Mononuclear cell (primary cell): ENCODE measurements around the gene SMYD1. TPM values are rescaled to one million over a fixed set of nuclear protein-coding genes. Genes with fewer than 3 reads are reported as not detected.

Source experiments
- H3K27me3 ChIP-seq: 2 replicates; pipeline ENCODE4 v1.6.0; 2011; ENCODE audit warnings: low read length, control low read depth; ENCODE audit not compliant: insufficient read depth
- H3K4me1 ChIP-seq: 2 replicates; pipeline ENCODE4 v1.5.1; 2011; ENCODE audit warnings: mild to moderate bottlenecking, low read length, control low read depth; ENCODE audit not compliant: insufficient read depth
- H3K4me3 ChIP-seq: 2 replicates; pipeline ENCODE4 v1.5.1; 2011; ENCODE audit warnings: mild to moderate bottlenecking, low read length, moderate library complexity
- H3K9me3 ChIP-seq: 2 replicates; pipeline ENCODE4 v1.5.1; 2011; ENCODE audit warnings: low read depth, mild to moderate bottlenecking, control low read depth, low read length
- total RNA-seq: library from RNA; depleted of rRNA; stranded (reverse); fragments of >200 nt; gene quantifications from one replicate; pipeline ENCODE4 v1.2.3, GENCODE V29; 2012

SMYD1 gene
- total RNA-seq, 1 donor: under 0.01 TPM

DNA sequence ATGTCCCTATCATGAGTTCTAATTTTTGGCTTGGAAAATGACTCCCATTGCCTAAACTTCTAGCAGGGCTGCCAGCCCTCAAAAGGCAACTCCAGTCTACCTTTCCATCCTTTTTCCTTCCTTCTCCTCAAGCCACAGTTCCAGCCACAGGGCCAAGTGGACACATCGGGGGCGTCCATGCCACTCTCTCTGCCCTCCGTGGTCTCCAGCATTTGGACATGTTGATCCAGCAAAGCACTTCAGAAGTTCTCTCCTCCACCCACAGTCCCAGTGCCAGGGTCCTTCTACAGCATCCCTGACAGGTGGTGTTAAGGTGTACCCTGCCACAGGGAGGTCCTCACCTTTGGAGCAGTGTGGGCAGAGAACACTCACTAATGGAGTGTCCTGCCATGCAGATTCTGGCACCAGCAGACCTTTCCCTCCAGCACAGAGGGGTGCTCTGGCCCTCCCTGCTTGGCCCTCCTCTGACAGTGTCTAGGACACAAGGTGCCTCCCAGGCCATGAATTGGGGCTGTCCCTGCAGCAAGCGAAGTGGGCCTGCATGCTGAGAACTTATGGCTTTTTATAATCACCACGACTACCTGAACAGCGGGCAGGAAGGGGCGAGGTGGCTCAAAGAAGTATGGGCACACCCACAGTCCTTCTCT is 61.8 kb downstream of the SMYD1 start:
- no peak overlapping the region for H3K4me3 ChIP-seq
- H3K27me3 ChIP-seq: no peaks in the 10 kb centered on the region
- H3K4me1 ChIP-seq: no peaks in the 10 kb centered on the region
- no peaks in the 10 kb centered on the region for H3K9me3 ChIP-seq

DNA sequence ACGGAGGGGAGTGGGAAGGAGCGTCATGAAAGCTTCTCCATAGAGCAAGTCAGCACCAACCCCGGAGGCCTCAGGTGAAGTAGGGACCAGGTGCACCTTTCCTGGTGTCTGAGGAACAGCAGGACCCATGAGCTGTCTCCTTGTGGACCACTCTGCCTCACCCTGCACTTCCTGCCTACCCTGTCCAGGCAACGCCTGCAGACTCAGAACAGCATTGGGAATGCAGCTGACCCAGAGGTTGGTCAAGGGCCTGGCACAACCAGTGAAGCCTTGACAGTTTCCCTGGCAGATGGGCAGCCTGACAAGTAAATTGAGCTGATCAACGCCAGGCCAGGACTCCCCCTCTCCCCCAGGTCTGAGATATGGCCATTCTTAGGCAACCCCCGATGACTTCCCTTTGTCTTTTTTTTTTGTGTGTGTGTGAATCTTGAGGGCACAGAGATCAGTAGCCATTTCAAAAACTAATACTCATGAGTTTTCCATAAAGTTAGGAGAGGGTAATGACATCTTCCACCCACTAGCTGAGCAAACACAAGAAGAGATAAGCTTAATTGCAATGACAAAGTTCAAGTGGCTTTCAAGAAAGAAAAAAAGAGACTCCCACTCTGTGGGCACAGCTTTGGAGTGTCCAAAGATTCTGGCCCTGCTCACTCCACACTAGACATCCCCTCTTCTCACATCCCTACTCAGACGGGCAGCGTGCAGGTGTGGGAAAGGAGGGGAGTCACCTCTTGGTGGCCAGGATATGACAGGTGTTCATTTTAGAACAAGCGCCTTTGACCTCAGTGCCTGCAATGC is 63.8 kb downstream of the SMYD1 start:
- Histone ChIP-seq H3K27me3 (peaks cover 6% of the 10 kb centered on the region), H3K9me3 (no peaks in the 10 kb centered on the region)

DNA sequence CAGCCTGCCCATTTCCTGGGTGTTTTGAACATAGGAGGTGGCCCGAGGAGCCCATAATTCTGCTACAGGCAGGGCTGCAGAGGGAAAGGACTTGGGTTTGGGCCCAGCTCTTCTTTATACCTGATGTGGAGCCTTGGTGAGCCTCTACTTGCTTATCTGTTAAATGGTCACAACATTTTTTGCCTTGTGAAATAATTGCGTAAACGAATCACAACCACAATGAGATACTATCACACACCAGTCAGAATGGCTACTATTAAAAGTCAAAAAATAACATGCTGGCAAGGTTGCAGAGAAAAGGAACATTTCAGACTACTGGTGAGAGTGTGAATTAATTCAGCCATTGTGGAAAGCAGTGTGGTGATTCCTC is 64.4 kb downstream of the SMYD1 start:
- Histone ChIP-seq H3K4me1 (no peaks in the 10 kb centered on the region), H3K9me3 (no peaks in the 10 kb centered on the region), H3K4me3 (no peak overlapping the region), H3K27me3 (peaks cover 9% of the 10 kb centered on the region)

More for the DNA sequence above, 63.8 kb downstream of the SMYD1 start:
- H3K4me3 ChIP-seq: no peak overlapping the region
- no peaks in the 10 kb centered on the region for H3K4me1 ChIP-seq

DNA sequence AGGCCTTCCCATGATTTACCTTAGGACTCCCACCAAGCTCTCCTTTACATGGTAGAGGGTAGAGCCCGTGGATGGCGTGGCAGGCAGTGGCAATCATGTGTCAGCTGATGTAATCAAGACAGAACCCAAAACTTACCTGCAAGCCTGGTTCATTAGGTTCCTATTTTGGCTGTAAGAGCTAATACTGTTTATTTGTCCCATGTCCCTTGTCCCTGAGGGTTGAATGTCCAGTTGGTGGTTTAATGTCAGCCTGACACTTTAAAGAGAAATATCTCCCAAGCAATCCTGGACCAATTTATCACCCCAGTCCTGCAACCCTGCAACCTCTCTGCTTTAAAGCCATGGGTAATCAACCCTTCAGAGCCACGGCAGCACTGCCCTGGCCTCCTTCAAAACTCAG is 66.2 kb downstream of the SMYD1 start:
- Histone ChIP-seq H3K4me1 (no peaks in the 10 kb centered on the region), H3K9me3 (no peaks in the 10 kb centered on the region), H3K27me3 (peaks cover 9% of the 10 kb centered on the region), H3K4me3 (no peak overlapping the region)

DNA sequence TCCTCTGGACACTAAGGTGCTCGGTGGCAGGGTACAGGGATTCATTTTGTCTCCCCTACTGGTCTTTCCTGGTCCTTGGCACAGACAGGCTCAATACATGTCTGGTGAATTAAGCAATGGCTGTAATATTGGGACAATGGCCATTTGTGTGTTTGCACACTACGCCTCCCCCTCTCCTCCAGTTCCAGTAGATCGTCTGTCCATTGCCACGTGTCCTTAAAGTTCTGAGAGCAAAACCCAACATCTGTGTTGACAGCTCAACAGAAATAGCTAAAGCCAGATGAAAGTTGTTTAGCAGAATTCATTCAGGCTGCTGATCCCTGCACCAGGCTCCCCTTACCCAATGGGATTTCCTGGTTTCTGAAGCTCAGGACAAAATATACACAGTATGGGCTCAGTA is 69.2 kb downstream of the SMYD1 start:
- Histone ChIP-seq H3K27me3 (peaks cover 12% of the 10 kb centered on the region), H3K4me1 (no peaks in the 10 kb centered on the region), H3K4me3 (no peak overlapping the region), H3K9me3 (no peaks in the 10 kb centered on the region)

DNA sequence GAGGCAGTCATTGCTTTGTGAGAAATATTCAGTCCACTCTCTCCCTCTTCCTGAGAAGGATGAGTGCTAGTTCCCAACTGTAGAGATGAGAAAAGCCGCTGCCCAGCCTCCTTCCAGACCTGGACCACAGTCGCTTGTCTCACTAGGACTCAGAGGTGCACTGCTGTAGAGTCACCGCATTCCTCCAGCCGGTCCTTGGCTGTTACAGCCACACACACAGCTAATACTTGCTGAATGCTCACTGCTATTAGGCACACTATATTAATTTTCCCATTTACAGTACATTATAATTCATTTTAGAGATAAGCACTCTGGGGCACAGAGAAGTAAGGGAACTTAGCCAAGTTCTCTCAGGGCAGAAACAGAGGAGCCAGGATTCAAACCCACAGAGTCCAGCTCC is 70.2 kb downstream of the SMYD1 start:
- Histone ChIP-seq H3K4me3 (no peak overlapping the region), H3K4me1 (no peaks in the 10 kb centered on the region), H3K27me3 (peaks cover 16% of the 10 kb centered on the region), H3K9me3 (no peaks in the 10 kb centered on the region)

DNA sequence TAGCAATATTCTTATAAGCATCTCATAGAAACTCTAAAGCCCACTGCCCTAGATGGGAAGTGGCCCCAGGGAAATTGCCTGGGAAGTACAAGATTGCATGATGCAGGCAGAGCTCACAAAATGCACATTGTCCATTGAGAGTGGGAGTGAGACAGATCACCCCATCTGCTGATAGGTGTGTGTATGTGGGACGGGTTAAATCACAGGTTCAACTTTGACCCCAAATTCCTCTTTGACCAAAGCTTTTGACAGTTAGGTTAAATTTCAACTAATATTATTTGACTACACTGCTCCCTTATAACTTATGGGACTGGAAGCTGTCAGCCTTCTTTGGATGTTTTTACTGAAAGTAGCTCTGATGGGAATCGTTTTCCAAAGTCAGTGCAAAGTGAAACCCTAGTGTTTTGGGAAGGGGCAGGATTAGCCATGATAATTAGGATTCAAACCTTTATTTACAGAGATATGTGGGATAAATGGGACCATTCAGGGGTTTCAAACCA is 71.6 kb downstream of the SMYD1 start:
- Histone ChIP-seq H3K4me3 (no peak overlapping the region), H3K4me1 (no peaks in the 10 kb centered on the region), H3K27me3 (peaks cover 18% of the 10 kb centered on the region), H3K9me3 (no peaks in the 10 kb centered on the region)

DNA sequence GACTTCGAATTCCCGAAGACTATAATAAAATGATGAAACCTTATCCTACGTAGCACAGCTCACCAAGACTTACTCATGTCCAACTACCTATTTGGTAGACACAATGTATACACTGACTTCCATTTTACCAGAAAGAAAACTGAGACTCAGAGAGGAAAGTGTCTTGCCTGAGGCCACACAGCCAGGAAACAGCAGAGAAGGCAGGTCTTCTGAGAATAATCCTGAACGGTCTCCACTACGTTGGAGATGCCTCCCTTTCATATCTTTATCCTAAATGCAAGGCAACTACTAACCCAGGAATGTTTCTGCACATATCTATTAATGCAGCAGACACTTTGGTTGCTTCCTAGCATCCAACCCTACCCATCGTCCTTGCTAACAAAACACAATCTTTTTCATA is 72.2 kb downstream of the SMYD1 start:
- H3K9me3 ChIP-seq: no peaks in the 10 kb centered on the region
- H3K4me1 ChIP-seq: no peaks in the 10 kb centered on the region
- H3K4me3 ChIP-seq: no peak overlapping the region
- H3K27me3 ChIP-seq: peaks cover 21% of the 10 kb centered on the region

DNA sequence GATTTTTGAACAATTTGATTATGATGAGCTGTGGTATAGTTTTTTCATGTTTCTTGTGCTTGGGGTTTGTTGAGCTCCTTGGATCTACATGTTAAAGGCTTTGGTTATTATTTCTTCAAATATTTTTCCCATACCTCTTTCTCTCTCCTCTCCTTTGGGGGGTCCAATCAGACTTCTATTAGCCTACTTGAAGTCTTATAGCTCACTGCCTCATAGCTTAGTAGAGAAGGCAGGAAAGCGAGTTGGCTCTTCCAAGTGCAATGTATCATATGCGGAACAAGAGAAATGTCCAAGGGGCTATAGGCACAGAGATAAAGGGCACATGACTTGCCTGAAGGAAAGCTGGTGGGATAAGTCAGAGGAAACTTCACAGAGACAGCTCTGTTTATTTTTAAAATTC is 74.3 kb downstream of the SMYD1 start:
- no peaks in the 10 kb centered on the region for H3K9me3 ChIP-seq
- no peaks in the 10 kb centered on the region for H3K4me1 ChIP-seq
- H3K4me3 ChIP-seq: no peak overlapping the region
- peaks cover 17% of the 10 kb centered on the region for H3K27me3 ChIP-seq

DNA sequence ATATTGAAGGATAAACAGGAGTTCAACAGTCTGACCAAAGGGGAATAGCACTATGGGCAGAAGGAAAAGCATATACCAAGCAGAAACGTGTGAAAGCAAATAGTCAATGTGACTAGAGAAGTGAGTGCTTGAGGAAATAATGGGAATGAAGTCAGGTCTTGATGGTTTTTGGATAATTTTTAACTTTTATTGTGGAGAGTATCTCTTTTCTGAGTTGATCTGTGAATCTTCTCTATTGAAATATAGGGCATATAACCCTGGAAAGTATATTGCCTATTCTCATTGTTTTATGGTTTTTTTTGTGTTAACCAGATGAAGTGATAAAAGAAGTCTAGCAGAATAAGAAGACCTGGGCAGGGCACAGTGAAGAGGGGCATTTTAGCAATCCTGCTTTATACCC is 76.6 kb downstream of the SMYD1 start:
- H3K4me1 ChIP-seq: no peaks in the 10 kb centered on the region
- peaks cover 12% of the 10 kb centered on the region for H3K9me3 ChIP-seq
- no peak overlapping the region for H3K4me3 ChIP-seq
- peaks cover 16% of the 10 kb centered on the region for H3K27me3 ChIP-seq

DNA sequence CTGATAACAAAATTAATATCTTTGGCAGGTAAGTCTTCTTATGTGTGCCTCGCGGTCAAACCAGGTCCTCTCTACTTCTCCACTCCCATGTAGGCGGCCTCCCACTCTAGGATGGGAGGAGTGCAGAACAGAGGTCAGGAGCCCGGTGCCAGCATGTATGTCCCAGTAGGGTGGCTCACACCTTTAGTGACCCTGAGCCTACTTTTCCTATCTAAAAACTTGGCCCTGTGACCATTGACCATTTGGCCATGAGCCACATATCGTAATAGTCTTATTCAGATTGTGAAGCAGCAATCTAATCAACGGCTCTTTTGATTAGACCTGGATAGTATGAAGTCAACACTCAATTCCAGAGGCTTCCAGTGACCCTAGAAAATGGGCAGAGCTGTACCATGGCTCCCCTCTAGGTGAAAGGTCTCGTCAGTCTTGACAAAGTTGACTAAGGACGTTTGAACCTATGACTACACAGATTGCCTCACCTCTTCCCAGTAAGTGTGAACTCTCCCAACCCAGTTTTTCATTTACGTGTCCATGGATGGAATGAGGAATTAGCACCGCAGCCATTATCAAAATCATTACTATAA is 77.4 kb downstream of the SMYD1 start:
- Histone ChIP-seq H3K9me3 (peaks cover 17% of the 10 kb centered on the region), H3K4me3 (no peak overlapping the region), H3K4me1 (no peaks in the 10 kb centered on the region), H3K27me3 (peaks cover 13% of the 10 kb centered on the region)

DNA sequence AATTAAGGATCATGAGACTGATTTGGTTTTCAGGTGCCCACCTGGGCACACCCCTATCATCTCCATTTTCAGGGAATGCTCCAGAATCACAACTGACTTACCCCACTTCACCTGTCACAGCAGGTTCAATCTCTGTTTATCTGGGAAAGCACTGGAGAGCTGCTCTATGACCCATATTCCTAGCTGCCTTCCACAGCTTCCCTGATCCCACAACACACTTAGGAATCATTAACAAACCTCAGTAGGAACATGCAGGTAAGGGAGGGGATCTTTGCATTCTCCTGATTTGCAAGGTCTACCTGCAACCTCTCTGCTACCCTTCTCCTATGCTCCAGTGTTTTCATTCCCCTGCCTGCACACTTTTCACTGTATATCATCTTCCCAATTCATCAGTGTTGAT is 79.0 kb downstream of the SMYD1 start:
- Histone ChIP-seq H3K27me3 (peaks cover 13% of the 10 kb centered on the region), H3K4me3 (no peak overlapping the region), H3K9me3 (peaks cover 17% of the 10 kb centered on the region), H3K4me1 (no peaks in the 10 kb centered on the region)

DNA sequence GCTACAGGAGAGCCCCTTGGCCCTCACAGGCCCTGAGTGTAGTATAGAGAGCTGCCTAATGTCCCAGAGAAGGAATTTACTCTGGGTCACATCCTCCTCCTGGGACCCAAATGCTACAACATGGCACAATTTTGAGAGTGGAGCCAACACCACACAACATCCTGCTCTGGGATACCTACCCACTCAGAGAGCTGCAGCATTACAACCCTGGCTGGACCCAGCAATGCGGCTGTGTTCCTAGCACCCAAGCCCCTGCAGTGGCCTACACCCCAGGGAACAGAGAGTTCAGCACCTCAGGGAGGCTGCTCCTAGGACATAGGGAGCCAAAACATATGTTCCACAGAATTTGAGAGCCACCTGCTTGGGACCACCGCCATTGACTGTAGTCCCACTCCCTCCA is 79.5 kb downstream of the SMYD1 start:
- peaks cover 10% of the 10 kb centered on the region for H3K27me3 ChIP-seq
- no peak overlapping the region for H3K4me3 ChIP-seq
- H3K9me3 ChIP-seq: peaks cover 22% of the 10 kb centered on the region
- H3K4me1 ChIP-seq: no peaks in the 10 kb centered on the region

DNA sequence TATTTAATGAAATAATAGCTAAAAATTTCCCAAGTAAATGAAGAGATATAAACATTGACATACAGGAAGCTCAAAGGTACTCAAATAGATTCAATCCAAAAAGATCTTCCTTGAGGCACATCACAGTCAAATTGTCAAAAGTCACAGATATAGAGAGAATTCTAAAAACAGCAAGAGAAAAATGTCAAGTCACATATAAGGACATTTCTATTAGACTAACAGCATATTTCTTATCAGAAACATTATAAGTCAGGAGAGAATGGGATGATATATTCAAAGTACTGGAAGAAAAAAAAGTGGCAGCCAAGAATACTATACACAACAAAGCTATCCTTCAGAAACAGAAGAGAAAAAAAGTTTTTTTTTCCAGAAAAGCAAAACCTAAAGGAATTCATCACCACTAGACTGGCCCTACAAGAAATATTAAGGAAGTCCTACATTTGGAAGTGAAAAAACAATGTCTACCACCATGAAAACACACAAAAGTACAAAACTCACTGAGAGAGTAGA is 81.4 kb downstream of the SMYD1 start:
- Histone ChIP-seq H3K4me1 (no peaks in the 10 kb centered on the region), H3K9me3 (peaks cover 34% of the 10 kb centered on the region)

DNA sequence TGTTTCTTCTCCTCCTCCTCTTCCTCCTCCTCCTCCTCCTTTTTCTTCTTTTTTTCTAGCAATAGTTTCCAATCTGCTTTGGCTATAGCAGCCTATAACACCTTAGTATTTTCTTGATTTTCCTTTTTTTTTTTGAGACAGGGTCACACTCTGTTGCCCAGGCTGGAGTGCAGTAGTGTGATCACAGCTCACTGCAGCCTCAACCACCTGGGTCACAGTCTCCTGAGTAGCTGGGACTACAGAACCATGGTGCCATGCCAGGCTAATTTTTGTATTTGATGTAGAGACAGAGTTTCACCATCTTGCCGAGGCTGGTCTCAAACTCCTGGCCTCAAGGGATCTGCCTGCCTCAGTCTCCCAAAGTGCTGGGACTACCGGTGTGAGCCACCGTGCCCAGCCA is 91.9 kb downstream of the SMYD1 start:
- Histone ChIP-seq H3K4me1 (peaks cover 7% of the 10 kb centered on the region), H3K27me3 (no peaks in the 10 kb centered on the region), H3K4me3 (no peak overlapping the region), H3K9me3 (no peaks in the 10 kb centered on the region)

More for the DNA sequence above, 81.4 kb downstream of the SMYD1 start:
- peaks cover 9% of the 10 kb centered on the region for H3K27me3 ChIP-seq
- H3K4me3 ChIP-seq: no peak overlapping the region
